GM12872 (cell line): ENCODE data around the gene HCRTR2.

ENCODE experiments used
- TF ChIP-seq, protein P1 (sequence below): IDR thresholded peaks from 3 replicates; pipeline ENCODE4 v1.5.1; 2011; ENCODE audit warnings: low read depth, mild to moderate bottlenecking, low read length, moderate library complexity; ENCODE audit not compliant: insufficient read depth

The HCRTR2 gene

DNA sequence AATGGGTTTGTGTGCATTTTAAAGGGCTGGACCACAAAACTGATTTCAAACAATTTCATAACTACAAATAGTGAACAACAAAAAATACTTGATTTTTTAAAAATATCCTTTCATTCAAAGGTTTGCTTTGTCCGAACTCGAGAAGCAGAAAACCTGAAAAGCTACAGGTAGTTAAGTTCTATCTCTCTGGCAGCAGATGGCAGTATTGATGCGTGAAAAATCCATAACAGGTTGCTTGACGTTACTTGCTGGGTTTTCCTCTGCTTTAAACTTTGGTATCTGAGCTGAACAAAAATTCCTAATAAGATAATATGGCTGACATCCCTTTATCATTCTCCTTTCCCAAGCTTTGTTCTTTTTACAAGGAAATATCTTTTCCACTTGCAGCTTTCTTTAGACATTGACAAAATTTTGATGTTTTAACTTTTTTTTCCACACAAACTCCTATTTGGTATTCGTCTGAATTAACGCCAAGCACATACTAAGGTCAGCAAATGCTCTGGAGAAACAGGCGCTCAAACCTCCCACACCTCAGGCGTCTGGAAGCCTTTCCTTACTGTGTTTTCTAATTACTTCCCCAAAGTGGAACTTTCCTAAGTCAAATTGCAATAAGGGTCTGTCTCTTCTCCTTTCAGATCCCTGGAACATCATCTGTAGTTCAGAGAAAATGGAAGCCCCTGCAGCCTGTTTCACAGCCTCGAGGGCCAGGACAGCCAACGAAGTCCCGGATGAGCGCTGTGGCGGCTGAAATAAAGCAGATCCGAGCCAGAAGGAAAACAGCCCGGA, 102.6 kb downstream of the HCRTR2 start:
- TF ChIP-seq, protein P1, sequence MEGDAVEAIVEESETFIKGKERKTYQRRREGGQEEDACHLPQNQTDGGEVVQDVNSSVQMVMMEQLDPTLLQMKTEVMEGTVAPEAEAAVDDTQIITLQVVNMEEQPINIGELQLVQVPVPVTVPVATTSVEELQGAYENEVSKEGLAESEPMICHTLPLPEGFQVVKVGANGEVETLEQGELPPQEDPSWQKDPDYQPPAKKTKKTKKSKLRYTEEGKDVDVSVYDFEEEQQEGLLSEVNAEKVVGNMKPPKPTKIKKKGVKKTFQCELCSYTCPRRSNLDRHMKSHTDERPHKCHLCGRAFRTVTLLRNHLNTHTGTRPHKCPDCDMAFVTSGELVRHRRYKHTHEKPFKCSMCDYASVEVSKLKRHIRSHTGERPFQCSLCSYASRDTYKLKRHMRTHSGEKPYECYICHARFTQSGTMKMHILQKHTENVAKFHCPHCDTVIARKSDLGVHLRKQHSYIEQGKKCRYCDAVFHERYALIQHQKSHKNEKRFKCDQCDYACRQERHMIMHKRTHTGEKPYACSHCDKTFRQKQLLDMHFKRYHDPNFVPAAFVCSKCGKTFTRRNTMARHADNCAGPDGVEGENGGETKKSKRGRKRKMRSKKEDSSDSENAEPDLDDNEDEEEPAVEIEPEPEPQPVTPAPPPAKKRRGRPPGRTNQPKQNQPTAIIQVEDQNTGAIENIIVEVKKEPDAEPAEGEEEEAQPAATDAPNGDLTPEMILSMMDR: peak; percentile 62

DNA sequence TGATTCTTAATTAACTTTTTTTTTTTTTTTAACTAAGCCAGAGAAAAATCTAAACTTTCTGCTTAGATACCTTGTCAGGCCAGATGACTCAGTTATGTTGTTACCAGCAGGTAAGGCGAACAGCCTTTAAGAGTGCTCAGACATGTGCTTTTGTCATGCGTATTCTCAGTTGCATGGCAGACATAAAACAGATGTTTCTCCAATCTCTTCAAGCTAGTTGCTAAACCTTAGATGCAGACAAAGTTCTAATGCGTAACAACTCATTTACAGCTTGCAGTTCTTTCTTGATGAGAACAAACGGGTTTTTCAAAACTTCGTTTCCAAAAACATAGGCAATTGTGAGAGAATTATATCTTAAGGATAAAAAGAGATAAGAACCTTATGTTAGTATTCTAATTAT, 103.3 kb downstream of the HCRTR2 start:
- TF ChIP-seq, protein P1: no peak

- TF ChIP-seq, protein P1: no peak
Measured at GRCh38 chr6:55281215-55281614, 106.9 kb downstream of the HCRTR2 start.

- TF ChIP-seq, protein P1: no peak
Measured at GRCh38 chr6:55282115-55282514, 107.8 kb downstream of the HCRTR2 start.

GRCh38 chr6:55286824-55287223, 112.5 kb downstream of the HCRTR2 start:
- TF ChIP-seq, protein P1: no peak

GRCh38 chr6:55290736-55291135, 116.4 kb downstream of the HCRTR2 start:
- TF ChIP-seq, protein P1: no peak

DNA sequence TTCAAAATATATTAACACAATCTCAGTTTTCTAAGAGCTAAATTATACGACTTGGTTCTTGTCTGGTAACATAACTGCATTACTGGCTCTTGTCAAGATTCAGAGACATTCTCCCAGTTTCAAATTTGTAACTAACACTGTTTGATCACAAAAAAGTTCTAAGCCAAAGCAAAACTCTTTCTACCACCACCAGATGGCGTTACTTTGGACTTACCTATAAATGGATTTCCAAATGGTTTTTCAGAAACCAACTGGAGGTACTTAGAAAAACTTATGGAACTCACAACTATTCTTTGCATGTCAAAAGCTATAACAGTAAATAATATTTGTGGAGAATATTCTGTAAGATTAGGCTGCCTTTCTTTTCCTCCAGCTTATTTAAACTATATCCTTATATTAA, 118.8 kb downstream of the HCRTR2 start:
- TF ChIP-seq, protein P1: peak; percentile 48
